GM19193 (cell line): ENCODE data around the gene MIR17HG.

ENCODE experiments used
- POLR2A ChIP-seq: IDR thresholded peaks from 4 replicates; pipeline ENCODE4 v1.6.1; 2011; ENCODE audit not compliant: insufficient read depth, insufficient read length; ENCODE audit errors: extremely low read depth

MIR17HG gene

GRCh38 chr13:91328726-91329125 is 18.8 kb upstream of the MIR17HG start:
- no peak for TF ChIP-seq POLR2A

DNA sequence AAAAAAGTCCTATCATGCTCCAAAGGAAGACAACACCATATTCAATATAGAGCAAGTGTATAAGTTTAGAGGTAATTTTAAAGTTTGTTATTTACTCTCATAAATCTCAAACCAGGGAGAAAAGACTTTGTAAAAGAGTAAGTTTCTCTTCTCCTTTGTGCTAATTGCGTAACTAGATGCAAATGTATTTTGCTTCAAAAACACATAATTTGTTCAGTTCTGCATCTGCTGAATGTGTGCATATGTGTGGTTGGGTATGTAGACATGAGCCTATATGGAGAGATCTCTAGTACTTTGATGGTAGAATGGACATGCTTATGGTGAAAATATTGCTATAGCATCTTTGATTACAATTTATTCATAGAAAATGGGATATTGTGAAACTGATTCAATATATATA is 17.8 kb upstream of the MIR17HG start:
- TF ChIP-seq POLR2A = no peak

DNA sequence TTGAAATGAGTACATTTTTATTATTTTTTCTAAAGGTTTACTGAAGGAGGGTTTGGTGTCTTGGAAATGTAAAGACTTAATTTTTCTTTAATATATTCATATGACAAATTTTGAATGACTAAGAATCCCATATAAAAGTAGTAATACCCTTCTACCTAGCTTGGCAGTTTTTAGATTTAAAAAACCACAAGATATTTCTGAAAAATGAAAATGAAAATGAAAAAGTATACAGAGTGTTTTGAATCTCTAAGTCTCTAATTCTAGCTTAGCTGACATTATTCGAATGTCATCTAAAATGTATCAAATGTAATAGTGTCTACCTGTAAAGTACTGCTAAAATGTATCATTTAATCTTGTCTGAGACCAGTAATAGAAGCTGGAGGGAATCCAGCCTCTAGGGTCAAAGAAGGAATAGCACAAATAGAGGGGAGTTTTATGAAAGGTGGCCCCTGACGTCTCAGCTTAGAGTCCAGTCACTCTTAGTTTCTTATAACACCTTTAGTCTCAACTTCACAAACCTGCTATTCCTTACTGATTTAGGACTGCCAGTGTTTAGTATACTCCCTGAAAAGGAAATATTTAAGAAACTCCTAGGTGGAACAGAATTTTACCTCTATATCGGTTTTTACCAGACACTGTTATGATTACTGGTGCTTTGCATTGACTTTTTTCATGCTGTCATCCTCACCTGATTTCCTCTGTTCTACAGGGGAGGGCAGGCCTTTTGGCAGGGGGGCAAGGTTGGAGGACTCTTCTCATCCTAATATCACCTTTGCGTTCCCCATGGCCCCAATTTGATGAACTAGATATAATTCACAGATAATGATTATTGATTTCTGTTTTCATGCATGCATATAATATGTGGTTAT is 16.2 kb upstream of the MIR17HG start:
- no peak for TF ChIP-seq POLR2A

GRCh38 chr13:91346062-91346461 is 1.4 kb upstream of the MIR17HG start:
- no peak for TF ChIP-seq POLR2A

DNA sequence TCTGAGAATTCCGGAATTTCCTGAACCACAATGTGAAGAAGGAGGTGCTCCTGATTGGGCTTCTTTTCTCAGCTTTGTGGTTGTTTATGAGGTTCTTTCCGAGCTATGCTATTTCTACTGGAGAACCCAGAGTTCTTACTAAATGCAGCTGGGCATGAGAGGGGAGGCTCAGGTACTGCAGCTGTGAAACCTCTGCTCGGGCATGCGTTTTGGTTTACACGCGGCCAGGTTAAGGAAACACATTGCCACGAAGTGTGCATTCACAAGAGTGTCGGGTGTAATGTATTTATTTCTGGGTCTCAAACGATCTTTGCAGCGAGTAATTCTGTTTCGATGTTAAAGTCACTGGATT is 661 bp upstream of the MIR17HG start:
- TF ChIP-seq POLR2A = no peak

DNA sequence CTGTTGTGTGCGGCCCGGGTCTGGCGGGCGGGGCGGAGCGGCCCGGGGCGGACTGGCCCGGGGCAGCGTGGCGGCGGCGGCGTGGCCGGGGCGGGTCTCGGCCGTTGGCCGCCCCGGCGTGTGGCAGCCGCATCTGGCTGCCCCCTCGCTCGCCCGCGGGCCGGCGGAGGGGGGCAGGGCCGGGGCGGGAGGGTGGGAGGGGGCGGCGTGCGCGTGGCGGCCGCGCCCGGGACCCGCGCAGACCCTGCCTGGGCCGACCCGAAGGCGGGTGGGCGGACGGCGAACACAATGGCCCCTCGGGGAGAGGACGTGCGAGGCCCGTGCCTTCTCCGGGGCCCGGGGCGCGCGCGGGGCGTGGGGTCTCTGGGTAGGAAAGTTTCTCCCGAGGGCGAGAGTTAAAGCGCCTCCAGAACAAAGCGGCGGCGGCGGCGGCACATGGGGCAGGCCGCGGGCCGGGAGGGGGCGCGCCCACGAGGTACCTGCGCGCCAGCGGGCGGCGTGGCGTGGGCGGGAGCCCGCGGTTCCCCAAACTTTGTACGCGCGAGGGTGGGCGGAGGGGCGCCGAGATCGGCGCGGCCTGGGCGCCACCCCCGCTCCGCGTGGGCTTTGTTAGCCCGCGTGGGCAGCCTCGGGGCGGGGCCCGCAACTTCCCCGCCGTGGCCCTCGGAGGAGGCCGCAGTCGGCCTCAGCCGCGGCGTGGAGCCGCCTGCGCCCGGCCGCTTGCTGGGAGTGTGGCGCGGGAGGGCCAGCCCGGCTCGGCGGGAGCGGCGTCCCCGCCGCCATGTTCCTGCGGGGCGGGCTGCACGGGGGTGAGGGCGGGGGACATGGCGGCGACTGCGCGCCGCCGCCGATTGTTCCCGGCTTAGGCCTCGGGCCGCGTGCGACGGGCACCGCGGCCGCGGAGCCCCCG is 764 bp downstream of the MIR17HG start:
- no peak for TF ChIP-seq POLR2A

GRCh38 chr13:91348906-91349435 is 1.5 kb downstream of the MIR17HG start:
- TF ChIP-seq POLR2A = no peak

DNA sequence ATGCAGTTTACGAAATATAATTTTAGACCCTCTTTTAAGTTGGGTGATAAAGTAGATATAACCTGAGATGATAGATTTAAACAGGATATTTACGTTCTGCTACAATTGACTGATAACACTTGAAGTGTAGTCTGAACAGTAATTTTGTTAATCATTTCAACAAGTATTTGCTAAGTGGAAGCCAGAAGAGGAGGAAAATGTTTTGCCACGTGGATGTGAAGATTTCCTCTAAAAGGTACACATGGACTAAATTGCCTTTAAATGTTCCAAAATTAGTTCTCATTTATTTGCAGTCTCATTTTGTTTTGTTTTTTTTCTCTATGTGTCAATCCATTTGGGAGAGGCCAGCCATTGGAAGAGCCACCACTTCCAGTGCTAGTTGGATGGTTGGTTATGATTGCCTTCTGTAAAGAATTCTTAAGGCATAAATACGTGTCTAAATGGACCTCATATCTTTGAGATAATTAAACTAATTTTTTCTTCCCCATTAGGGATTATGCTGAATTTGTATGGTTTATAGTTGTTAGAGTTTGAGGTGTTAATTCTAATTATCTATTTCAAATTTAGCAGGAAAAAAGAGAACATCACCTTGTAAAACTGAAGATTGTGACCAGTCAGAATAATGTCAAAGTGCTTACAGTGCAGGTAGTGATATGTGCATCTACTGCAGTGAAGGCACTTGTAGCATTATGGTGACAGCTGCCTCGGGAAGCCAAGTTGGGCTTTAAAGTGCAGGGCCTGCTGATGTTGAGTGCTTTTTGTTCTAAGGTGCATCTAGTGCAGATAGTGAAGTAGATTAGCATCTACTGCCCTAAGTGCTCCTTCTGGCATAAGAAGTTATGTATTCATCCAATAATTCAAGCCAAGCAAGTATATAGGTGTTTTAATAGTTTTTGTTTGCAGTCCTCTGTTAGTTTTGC is 2.8 kb downstream of the MIR17HG start:
- TF ChIP-seq POLR2A = no peak

- TF ChIP-seq POLR2A = no peak
These were observed 3.6 kb downstream of the MIR17HG start for GRCh38 chr13:91351123-91351522.

- TF ChIP-seq POLR2A = no peak
These were observed 4.5 kb downstream of the MIR17HG start for GRCh38 chr13:91351980-91352379.

- TF ChIP-seq POLR2A = no peak
These were observed 6.0 kb downstream of the MIR17HG start for GRCh38 chr13:91353494-91353893.

DNA sequence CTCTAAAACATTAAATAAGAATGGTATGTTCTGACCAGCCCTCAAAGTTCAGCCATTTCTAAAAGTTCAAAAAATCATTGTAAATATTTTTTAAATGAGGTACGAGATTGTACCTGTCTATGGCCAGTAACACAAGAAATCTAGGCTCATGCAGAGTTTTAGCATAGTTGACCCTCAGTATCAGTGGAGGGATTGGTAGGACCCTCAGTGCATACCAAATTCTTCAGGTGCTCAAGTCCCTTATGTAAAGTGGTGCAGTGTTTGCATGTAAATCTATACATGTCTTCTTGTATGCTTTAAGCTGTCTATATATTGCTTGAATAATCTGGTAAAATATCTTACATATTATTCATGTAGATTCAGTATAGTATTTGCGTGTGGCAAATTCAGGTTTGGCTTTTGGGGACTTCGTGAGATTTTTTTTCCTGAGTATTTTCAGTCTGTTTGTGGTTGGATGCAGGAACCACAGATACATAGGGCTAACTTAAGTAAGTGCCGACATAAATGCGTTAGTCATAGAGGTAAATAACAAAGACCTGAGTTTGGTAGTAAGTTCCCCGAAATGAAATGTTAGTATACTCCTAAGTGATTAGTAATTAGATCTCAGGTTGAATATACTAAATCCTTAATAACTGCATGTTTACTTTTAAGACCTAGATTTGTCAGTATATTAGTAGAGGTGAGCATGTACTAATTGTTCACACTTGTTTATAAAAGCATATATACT is 7.8 kb downstream of the MIR17HG start:
- no peak for TF ChIP-seq POLR2A

GRCh38 chr13:91355826-91356710 is 8.6 kb downstream of the MIR17HG start:
- TF ChIP-seq POLR2A = peak; percentile 23

DNA sequence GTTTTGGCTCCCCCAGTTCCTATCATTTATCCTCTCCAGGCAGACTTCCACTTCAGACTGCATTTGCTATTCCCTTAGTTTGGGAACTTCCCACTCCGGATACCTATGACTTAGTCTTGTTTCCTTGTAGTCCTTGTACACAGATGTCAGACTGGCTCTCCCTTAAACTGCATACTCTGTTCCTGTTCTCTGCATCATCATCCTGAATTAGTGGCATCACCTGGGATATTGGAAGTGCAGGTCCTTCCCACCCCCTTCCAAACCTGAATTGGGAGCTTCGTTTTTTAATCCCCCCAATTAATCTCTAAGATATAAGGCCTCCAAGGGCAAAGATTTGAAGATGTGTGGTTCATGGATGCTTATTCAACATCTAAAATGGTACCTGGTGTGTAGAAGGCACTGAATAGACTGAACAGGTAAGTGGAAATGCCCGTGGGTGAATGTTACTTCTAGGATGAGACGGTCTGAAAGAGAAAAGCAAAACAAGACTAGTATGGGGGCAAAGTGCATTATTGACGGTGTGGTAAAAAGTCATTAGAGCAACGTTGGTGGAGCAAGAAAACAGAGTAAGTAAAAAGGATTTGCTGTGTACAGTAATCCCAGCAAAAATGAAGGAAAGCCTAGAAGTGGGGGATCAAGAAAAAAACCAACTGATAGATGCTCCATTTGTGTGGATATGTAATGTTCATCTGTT is 9.6 kb downstream of the MIR17HG start:
- TF ChIP-seq POLR2A = no peak
